MM.1S (cell line): ENCODE measurements around the gene SYNE1.

Source experiments
- DNase-seq: peaks from one replicate; pipeline ENCODE4 v3.0.0-alpha.2; 2015
- H2AFZ ChIP-seq: fragments of 300-600 bp; sonication (generic); 2 replicates; pipeline ENCODE4 v1.6.0; 2016; ENCODE audit warnings: antibody characterized with exemption, low read length
- H3F3A ChIP-seq: fragments of 300-600 bp; sonication (generic); 2 replicates; pipeline ENCODE4 v1.6.1; 2016; ENCODE audit warnings: mild to moderate bottlenecking, antibody characterized with exemption, low read length, moderate library complexity, mixed read lengths; ENCODE audit not compliant: insufficient read depth
- H3K27ac ChIP-seq: fragments of 300-600 bp; sonication (generic); 2 replicates; pipeline ENCODE4 v1.5.1; 2016; ENCODE audit warnings: mild to moderate bottlenecking, low read length
- H3K27me3 ChIP-seq: fragments of 300-600 bp; sonication (generic); replicated peaks from 2 replicates; pipeline ENCODE4 v1.6.0; 2016; ENCODE audit warnings: low read length; ENCODE audit not compliant: insufficient read depth
- H3K36me3 ChIP-seq: fragments of 300-600 bp; sonication (generic); replicated peaks from 2 replicates; pipeline ENCODE4 v1.6.1; 2016; ENCODE audit warnings: mild to moderate bottlenecking, low read length, mixed read lengths; ENCODE audit not compliant: insufficient read depth
- H3K4me1 ChIP-seq: fragments of 300-600 bp; sonication (generic); 2 replicates; pipeline ENCODE4 v1.6.1; 2016; ENCODE audit warnings: low read length, mixed read lengths
- H3K4me2 ChIP-seq: fragments of 300-600 bp; sonication (generic); 2 replicates; pipeline ENCODE4 v1.6.0; 2016; ENCODE audit warnings: low read depth, low read length
- H3K4me3 ChIP-seq: fragments of 300-600 bp; sonication (generic); 2 replicates; pipeline ENCODE4 v1.5.1; 2016; ENCODE audit warnings: low read length, mixed read lengths
- H3K79me2 ChIP-seq: fragments of 300-600 bp; sonication (generic); 2 replicates; pipeline ENCODE4 v1.6.1; 2016; ENCODE audit warnings: mixed run types, low read length, mixed read lengths
- H3K9ac ChIP-seq: fragments of 300-600 bp; sonication (generic); 2 replicates; pipeline ENCODE4 v1.6.1; 2016; ENCODE audit warnings: low read length, mixed read lengths
- H3K9me2 ChIP-seq: fragments of 300-600 bp; sonication (generic); replicated peaks from 2 replicates; pipeline ENCODE4 v1.6.1; 2016; ENCODE audit warnings: mild to moderate bottlenecking, low read length, mixed read lengths; ENCODE audit not compliant: insufficient read depth
- H3K9me3 ChIP-seq: fragments of 300-600 bp; sonication (generic); replicated peaks from 2 replicates; pipeline ENCODE4 v1.6.1; 2016; ENCODE audit warnings: mild to moderate bottlenecking, low read length, mixed read lengths; ENCODE audit not compliant: insufficient read depth
- H4K20me1 ChIP-seq: fragments of 300-600 bp; sonication (generic); 2 replicates; pipeline ENCODE4 v1.6.1; 2016; ENCODE audit warnings: mild to moderate bottlenecking, low read length, moderate library complexity, mixed read lengths; ENCODE audit not compliant: insufficient read depth
- CTCF ChIP-seq: fragments of 300-600 bp; sonication (generic); IDR thresholded peaks from 2 replicates; pipeline ENCODE4 v1.5.1; 2016; ENCODE audit warnings: antibody characterized with exemption, low read length, mixed read lengths
- EZH2 ChIP-seq: fragments of 300-600 bp; sonication (generic); optimal IDR thresholded peaks from 2 replicates; pipeline ENCODE3; 2017; ENCODE audit warnings: low read depth, mild to moderate bottlenecking, antibody characterized with exemption, low read length, mixed read lengths
- EZH2phosphoT487 ChIP-seq: fragments of 300-600 bp; sonication (generic); IDR thresholded peaks from 2 replicates; pipeline ENCODE4 v1.6.1; 2018; ENCODE audit warnings: antibody characterized with exemption, low read length

The SYNE1 gene

GRCh38 chr6:152636021-152636608 is 1.0 kb downstream of the SYNE1 start:
- no peak overlapping the region for H3K9ac ChIP-seq
- no peaks in the 10 kb centered on the region for H3K79me2 ChIP-seq
- no peak overlapping the region for H3K4me3 ChIP-seq
- 0 out of 2 replicates have a peak overlapping the region, but pooled peaks have one; percentile 38 for H2AFZ ChIP-seq
- no peaks in the 10 kb centered on the region for H3K27me3 ChIP-seq
- no peak for TF ChIP-seq CTCF
- no peak for TF ChIP-seq EZH2phosphoT487
- TF ChIP-seq EZH2, result no peak
- no peak for DNase-seq
- H3K4me1 ChIP-seq, result no peaks in the 10 kb centered on the region
- H3K36me3 ChIP-seq, result no peaks in the 10 kb centered on the region
- peak overlapping the region; percentile 47; the same call in 1 of the 2 replicates for H3K4me2 ChIP-seq
- no peak overlapping the region for H3K27ac ChIP-seq
- H4K20me1 ChIP-seq, result no peaks in the 10 kb centered on the region
- H3F3A ChIP-seq, result no peaks in the 10 kb centered on the region
- H3K9me3 ChIP-seq, result no peaks in the 10 kb centered on the region
- no peaks in the 10 kb centered on the region for H3K9me2 ChIP-seq

GRCh38 chr6:152634773-152635172 is 2.4 kb downstream of the SYNE1 start:
- Histone ChIP-seq H3K9ac (no peak overlapping the region), H3K27ac (no peak overlapping the region), H4K20me1 (no peaks in the 10 kb centered on the region), H3K4me3 (no peak overlapping the region), H3K79me2 (no peaks in the 10 kb centered on the region), H2AFZ (no peak overlapping the region), H3K4me1 (no peaks in the 10 kb centered on the region), H3K9me2 (no peaks in the 10 kb centered on the region), H3K36me3 (no peaks in the 10 kb centered on the region), H3K9me3 (no peaks in the 10 kb centered on the region), H3K4me2 (no peak overlapping the region), H3K27me3 (no peaks in the 10 kb centered on the region), H3F3A (no peaks in the 10 kb centered on the region)
- peak; percentile 33 for DNase-seq
- TF ChIP-seq EZH2phosphoT487 (no peak), EZH2 (no peak), CTCF (no peak)

GRCh38 chr6:152632121-152632782 is 4.9 kb downstream of the SYNE1 start:
- Histone ChIP-seq H2AFZ (no peak overlapping the region), H3K36me3 (no peaks in the 10 kb centered on the region), H3K9me2 (no peaks in the 10 kb centered on the region), H3K9me3 (no peaks in the 10 kb centered on the region), H3K79me2 (no peaks in the 10 kb centered on the region), H3K4me1 (no peaks in the 10 kb centered on the region), H3K4me2 (no peak overlapping the region), H3K27me3 (no peaks in the 10 kb centered on the region), H4K20me1 (no peaks in the 10 kb centered on the region), H3F3A (no peaks in the 10 kb centered on the region), H3K9ac (no peak overlapping the region), H3K27ac (no peak overlapping the region), H3K4me3 (no peak overlapping the region)
- DNase-seq, result no peak
- TF ChIP-seq EZH2phosphoT487 (no peak), CTCF (no peak), EZH2 (no peak)
